Stimulated activated CD4-positive, alpha-beta T cell treated with anti-CD3 and anti-CD28 coated beads, TNF-alpha, amount 100 ng/mL, for 1 hour (primary cell): ENCODE results near the gene DTX3.
"Not testable (repeated sequence)": the region's sequence is repeated elsewhere in the genome, so short reads cannot be mapped to it uniquely, and the experiment has no call there.

ENCODE experiments used
- DNase-seq, 3 donors: peaks; one replicate each; pipeline ENCODE4 v3.0.0-alpha.2; 2020; ENCODE audit warnings: low read depth in 3 of 3, low spot score in 1 of 3

DTX3 gene

DNA sequence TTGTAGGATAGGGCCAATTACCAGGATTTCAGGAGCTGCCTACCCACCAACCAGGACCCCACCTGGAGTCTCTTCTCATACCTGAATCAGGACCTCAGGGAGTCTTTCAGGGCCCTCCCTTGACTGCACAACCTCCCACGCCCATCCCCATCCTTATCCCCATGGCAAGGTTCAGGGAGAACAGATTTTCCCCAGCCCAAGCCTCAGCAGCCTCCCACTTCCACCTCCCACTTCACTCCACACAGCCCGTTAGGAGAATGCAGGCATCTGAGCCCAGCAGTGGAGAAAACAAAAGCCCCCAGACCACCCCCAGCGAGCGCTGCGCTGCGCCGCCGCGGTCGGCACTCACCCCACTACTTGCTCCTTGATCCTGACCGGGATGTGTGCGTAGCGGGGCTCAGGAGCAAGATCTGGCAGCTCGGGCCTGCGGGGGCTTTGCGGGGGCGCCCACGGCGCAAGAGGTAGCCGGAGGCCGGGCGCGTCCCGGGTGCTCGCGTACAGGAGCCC lies 27.0 kb downstream of the DTX3 start:
- DNase-seq: no peak

DNA sequence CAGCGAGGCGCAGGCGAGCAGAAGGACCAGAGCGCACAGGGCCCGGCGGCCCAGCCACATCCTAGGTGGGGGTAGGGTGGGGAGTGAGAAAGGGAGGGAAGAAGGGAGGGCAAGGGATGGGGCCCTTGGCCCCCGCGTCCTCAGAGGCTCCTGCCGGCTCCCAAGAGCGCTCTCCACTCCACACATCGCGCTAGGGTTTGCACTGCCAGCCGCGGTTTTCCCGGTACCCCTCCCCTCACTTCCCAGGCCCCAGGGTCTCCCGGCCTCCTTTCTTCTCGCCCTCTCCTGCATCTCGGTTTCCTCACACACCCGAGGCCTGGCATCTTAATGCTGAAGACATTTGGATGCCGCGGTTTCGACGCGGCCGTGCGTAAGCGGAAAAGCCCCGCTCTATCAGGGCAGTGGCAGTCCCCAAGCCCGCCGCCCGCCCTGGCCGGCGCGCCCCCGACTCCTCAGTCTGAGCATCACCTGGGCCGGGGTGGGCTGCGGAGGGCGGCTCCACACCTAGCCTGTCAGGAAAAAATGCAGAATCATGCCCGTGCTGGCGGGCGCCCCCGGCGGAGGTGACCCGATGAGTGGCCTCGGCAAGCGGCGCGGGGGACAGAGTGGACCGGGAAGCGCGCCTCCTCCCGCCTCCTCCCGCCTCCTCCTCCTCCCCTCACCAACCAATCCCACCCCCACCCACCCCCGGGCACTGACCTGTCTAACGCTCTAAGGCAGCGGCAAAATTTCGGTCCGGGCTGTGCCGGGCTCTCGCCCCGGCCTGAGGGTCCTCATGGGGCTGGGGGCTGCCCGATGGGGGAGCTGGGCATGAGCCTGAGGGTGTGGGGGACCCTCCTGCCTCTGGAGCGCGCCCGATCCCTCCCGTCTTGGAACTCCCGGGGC lies 27.7 kb downstream of the DTX3 start:
- no peak for DNase-seq

DNA sequence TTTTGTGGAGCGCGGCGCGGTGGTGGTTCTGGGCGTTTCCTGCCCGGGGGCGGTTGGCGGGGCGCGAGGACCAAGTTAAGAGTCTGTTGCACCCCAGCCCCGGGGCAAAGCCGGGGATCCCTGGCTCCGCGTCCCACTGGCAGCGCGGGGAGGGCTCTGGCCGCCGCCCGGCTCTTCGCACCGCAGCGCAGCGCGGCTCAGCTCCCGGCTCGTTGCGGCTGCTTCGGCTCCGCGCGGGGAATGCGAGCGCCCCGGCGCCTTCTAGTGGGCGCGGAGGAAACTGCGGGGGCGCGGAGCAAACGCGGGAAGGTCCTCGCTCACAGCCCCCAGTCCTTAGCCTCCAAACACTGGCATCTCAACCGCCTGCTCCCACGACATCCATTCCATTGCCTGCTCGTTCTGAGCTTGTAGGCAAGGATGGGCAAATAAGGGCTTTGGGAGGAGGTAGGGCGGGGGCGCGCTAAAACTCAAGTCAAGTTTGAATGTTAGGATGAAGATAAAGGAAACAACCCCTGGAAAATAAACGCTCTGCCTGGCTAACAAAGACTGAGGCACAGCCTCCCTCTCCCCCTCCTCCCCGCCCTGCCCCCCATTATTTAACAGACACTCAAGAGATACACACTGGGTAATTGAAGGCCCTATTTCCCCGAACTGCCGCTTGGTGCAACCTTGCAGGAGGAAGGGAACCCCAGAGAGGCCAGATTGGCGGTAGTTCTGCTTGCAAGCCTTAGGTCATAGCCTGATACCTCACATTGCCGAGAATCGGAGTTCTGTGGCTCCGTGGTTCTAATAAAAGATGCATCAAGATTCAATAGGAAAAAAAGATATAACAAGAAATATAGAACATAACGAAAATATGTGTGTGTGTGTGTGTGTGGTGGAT lies 28.6 kb downstream of the DTX3 start, which contains the start of gene B4GALNT1:
Gene B4GALNT1 (minus strand): TSS at position 244 of the 883 bp plus-strand sequence. CDS start 1,069 bp downstream, outside the sequence.
- DNase-seq: peak in 2 of 3 donors; percentile 38 to 60

DNA sequence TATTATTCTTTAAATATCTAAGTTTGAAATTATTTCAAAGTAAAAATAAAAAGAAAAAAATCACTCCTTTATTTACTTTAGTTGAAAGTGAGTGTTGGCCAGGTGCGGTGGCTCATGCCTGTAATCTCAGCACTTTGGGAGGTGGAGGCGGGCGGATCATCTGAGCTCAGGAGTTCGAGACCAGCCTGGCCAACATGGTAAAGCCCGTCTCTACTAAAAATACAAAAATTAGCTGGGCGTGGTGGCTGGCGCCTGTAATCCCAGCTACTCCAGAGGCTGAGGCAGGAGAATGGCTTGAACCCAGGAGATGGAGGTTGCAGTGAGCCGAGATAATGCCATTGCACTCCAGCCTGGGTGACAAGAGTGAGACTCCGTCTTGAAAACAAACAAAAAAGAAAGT lies 32.1 kb downstream of the DTX3 start:
- not testable (repeated sequence) for DNase-seq

DNA sequence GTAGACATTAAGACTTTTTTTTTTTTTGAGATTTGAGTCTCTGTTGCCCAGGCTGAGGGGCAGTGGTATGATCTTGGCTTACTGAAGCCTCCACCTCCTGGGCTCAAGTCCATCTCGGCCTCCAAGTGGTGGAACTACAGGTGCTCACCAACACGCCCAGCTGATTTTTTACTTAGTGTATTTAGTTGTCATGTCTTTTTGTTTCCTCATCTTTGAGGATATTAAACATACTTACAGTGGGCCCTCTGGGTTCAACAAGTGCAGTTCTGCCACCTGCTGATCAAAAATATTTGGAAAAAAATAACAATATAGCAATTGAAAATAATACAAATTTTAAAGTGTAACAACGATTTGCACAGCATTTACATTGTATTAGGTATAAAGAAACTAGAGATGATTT lies 32.7 kb downstream of the DTX3 start:
- DNase-seq: no peak

DNA sequence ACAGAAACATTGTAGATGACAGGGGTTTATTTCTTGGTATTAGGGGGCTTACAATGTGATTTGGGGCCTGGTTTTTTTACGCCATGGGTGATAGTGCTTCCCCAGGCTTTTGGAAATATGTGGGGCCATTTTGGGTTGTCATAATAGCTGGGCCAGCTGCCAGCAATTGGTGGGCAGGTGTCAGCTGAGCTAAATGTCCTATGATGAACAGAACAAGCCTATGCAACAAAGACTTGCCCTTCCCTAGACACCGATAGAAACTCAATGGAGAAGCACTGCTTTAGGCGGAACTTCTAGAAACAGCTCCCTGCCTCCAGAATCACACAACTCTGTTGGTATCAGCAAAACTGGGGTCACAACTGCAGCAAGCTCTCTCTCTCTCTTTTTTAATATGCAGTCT lies 33.5 kb downstream of the DTX3 start:
- no peak for DNase-seq

DNA sequence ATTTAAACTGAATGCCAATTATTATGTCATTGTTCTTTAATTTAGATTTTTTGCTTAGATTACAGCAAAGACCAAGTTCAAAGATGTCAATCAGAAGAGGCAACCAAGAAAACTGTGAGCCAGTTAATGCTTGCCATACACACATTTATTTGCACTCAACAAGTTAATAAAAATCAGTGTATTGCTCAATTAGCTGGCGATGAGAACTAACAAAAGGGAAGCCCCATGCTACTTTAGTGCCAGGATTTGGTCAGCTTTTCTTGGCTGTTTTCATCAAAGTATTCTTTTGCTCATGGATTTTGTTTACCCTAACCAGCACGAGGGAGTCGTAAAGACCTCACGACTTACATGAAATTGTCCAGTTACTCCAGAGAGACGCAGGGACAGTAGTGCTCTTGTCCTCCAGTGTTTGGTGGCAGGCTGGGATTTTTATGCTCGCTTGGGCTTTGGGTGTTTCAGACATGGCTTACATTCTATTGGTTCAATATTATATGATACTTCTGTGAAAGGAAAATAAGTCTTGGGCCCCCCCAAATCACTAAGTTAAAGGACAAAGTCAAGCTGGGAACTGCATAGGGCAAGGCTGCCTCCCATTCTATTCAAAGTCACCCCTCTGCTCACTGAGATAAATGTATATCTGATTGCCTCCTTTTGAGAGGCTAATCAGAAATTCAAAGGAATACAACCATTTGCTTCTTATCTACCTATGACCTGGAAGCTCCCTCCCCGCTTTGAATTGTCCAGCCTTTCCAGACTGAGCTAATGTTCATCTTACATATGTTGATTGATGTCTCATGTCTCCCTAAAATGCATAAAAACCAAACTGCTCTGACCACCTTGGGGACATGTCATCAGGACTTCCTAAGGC lies 35.8 kb downstream of the DTX3 start:
- DNase-seq: no peak

DNA sequence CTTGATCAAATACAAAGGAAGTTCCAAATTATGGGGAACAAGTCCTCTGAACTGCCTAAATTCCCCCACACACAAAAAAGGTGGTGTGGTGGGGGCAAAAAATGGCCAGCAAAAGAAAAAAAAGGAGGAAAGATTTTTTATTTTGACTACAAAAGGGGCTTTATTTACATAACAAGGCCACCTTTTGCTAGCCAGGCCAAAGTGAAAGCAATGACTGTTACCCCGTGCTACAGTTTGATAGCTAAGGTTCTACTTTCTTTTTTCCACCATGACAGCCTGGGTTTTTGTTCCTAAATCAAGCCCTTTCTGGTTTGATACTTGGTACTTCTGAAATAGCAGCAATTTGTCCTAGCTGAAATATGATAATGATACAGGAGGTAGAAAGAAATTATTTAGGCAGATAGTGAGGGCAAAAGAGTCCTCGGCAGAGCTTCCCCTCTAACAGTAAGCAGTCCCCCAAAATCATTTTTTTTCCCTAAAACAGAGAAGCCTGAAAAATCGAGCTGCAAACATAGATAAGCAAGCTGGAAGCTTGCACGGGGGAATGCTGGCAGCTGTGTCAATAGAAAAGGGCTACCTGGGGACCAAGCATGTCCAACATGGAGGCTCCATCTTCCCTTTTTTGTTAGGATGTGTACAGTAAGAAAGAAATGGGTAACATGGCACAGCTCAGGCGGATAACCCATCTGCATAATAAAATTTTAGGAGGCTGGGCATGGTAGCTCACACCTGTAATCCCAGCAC lies 37.2 kb downstream of the DTX3 start:
- DNase-seq: no peak

DNA sequence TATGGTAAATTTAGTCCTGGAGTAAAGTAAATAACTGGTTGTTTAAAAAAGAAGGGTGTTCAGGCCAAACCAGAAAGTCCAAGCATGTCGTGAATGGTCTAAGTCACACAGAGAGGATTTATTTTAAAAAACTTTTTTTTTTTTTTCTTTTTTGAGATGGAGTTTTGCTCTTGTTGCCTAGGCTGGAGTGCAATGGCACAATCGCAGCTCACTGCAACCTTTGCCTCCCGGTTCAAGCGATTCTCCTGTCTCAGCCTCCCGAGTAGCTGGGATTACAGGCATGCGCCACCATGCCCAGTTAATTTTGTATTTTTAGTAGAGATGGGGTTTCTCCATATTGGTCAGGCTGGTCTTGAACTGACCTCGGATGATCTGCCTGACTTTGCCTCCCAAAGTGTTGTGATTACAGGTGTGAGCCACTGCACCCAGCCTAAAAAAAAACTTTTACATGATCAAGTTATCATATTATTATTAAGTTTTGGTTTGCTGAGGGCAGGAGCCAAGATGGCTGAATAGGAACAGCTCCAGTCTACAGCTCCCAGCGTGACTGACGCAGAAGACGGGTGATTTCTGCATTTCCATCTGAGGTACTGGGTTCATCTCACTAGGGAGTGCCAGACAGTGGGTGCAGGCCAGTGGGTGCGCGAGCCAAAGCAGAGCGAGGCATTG lies 41.5 kb downstream of the DTX3 start:
- DNase-seq: not testable (repeated sequence)

DNA sequence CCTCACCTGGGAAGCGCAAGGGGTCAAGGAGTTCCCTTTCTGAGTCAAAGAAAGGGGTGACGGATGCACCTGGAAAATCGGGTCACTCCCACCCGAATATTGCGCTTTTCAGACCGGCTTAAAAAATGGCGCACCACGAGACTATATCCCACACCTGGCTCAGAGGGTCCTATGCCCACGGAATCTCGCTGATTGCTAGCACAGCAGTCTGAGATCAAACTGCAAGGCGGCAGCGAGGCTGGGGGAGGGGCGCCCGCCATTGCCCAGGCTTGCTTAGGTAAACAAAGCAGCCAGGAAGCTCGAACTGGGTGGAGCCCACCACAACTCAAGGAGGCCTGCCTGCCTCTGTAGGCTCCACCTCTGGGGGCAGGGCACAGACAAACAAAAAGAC lies 42.0 kb downstream of the DTX3 start:
- DNase-seq: not testable (repeated sequence)

DNA sequence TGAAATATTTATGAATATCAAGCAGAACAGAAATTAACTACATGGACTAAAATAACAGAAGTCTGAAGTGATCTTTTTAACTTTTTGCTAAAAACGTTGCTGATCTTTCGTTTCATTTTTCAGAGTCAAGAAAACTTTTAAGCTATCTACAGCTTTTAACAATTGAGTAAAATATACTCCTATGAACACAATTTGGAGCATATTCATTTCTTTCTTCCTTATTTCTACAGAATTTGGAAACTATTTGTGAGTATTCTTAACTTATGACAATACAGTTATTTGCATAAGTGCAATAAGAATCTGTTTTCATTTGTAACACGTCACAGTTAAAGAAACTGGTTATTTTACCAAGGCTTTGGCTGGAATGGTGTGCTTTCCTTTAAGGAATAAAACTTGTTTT lies 49.4 kb downstream of the DTX3 start:
- DNase-seq: no peak

DNA sequence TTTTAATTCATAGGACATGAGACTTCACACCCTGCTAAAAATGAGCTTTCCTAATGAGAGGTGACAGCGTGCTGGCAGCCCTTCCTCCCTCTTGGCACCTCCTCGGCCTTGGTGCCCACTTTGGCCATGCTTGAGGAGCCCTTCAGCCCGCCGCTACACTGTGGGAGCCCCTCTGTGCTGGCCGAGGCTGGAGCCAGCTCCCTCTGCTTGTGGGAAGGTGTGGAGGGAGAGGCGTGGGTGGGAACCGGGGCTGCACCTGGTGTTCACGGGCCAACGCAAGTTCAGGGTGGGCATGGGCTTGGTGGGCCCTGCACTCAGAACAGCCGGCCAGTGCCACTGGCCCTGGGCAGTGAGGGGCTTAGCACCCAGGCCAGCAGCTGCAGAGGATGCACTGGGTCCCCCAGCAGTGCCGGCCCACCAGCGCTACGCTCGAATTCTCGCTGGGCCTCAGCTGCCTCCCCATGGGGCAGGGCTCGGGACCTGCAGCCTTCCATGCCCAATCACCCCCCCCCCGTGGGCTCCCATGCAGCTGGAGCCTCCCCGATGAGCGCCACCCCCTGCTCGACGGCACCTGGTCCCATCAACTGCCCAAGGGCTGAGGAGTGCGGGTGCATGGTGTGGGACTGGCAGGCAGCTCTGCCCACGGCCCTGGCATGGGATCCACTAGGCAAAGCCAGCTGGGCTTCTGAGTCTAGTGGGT lies 51.1 kb downstream of the DTX3 start:
- no peak for DNase-seq

DNA sequence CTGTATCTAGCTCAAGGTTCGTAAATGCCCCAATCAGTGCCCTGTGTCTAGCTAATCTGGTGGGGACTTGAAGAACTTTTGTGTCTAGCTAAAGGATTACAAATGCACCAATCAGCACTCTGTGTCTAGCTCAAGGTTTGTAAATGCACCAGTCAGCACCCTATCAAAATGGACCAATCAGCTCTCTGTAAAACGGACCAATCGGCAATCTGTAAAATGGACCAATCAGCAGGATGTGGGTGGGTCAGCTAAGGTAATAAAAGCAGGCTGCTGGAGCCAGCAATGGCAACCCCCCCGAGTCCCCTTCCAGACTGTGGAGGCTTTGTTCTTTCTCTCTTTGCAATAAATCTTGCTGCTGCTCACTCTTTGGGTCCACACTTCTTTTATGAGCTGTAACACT lies 51.8 kb downstream of the DTX3 start:
- DNase-seq: not testable (repeated sequence)

DNA sequence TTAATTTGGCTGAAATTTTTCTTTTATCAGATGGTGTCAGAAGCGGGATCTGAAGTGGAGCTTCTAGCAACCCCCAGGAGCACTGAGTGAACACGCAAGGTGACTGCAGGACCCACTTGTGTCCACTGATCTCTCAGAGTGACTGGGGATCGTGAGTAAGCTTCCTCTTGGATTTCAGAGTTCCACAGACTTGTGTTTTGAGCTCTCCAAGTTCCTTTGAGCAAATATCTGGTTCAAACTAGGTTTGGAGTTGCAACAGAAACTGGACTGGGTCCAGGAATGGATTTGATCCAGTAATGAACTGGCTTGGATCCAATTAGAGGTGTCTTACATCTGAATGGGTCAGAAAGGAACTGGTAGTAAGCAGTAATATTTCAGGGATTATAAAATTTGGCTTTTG lies 53.1 kb downstream of the DTX3 start:
- DNase-seq: no peak

DNA sequence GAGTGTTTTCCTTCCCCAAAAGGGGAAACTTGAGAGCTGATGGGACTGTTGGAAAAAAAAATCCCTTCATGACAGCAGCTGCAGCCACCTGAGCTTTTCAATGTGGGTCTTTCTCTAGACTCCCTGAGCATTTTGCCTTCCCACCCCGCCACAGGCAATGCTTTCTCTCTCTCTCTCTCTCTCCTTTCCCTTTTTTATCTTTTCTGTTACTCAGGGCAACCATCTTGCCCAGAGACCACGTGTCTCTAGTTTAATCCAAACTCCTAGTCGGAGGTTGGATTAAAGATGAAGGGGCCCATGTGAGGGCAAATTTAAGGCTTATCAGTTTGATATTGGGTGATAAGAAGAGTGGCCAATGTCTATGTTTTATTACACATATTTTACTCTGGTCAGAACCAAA lies 54.3 kb downstream of the DTX3 start:
- no peak for DNase-seq
